ENCODE data around the gene CAPN2.

The CAPN2 gene

GRCh38 chr1:223712194-223712849 lies at the start of gene CAPN2:
Gene CAPN2 (plus strand): TSS chr1:223712539. CDS start chr1:223712641, 102 bp downstream.
- peak; percentile 26 to 30 for DNase-seq

GRCh38 chr1:223662943-223663342 lies 49.4 kb upstream of the CAPN2 start:
- no peak for DNase-seq

- DNase-seq: no peak
Observed at GRCh38 chr1:223664106-223664505, 48.2 kb upstream of the CAPN2 start.

GRCh38 chr1:223665592-223666312 lies 46.6 kb upstream of the CAPN2 start, which contains the start of gene CAPN8:
Gene CAPN8 (minus strand): TSS chr1:223665701. CDS start chr1:223665646, 55 bp downstream.
- DNase-seq: no peak

GRCh38 chr1:223667484-223668182 lies 44.7 kb upstream of the CAPN2 start:
- DNase-seq: no peak

- DNase-seq: no peak
Observed at GRCh38 chr1:223669003-223669795, 43.1 kb upstream of the CAPN2 start.

- DNase-seq: no peak
Observed at GRCh38 chr1:223670458-223671159, 41.7 kb upstream of the CAPN2 start.

- no peak for DNase-seq
Observed at GRCh38 chr1:223674119-223674890, 38.0 kb upstream of the CAPN2 start.

- DNase-seq: no peak
Observed at GRCh38 chr1:223678841-223679240, 33.5 kb upstream of the CAPN2 start.

GRCh38 chr1:223680188-223680587 lies 32.2 kb upstream of the CAPN2 start:
- DNase-seq: no peak

GRCh38 chr1:223682502-223682901 lies 29.8 kb upstream of the CAPN2 start:
- DNase-seq: no peak

- peak; percentile 53 to 55 for DNase-seq
Observed at GRCh38 chr1:223683586-223684487, 28.5 kb upstream of the CAPN2 start.

- DNase-seq: no peak
Observed at GRCh38 chr1:223684488-223684792, 27.9 kb upstream of the CAPN2 start.

GRCh38 chr1:223691121-223691520 lies 21.2 kb upstream of the CAPN2 start:
- no peak for DNase-seq

- no peak for DNase-seq
Observed at GRCh38 chr1:223695014-223695548, 17.3 kb upstream of the CAPN2 start.

GRCh38 chr1:223695941-223696340 lies 16.4 kb upstream of the CAPN2 start:
- no peak for DNase-seq

GRCh38 chr1:223700388-223700918 lies 11.9 kb upstream of the CAPN2 start:
- DNase-seq: no peak

- no peak for DNase-seq
Observed at GRCh38 chr1:223700942-223701637, 11.2 kb upstream of the CAPN2 start.

Data from activated CD4-positive, alpha-beta T cell treated with anti-CD3 and anti-CD28 coated beads, Interleukin-2, amount 50 U/mL, for 4 hours (primary cell).